Adrenal gland (tissue), 12 donors: ENCODE data around the gene TNRC6B. TPM values are rescaled to one million over a fixed set of nuclear protein-coding genes. Genes with fewer than 3 reads are reported as not detected.

Experiments
- DNase-seq, 7 donors: peaks; one replicate each; pipeline ENCODE4 v3.0.0-alpha.2; 2019 to 2020
- H3K27ac ChIP-seq, 5 donors: fragments of 200-600 bp; sonication (generic) in 4 of 5; 1 replicate in 3 of 5; 2 replicates in 2 of 5; pipeline versions ENCODE4 v1.5.1 to v1.8.0; 2016 to 2020; ENCODE audit warnings: mild to moderate bottlenecking in 1 of 5
- H3K27me3 ChIP-seq: fragments of 200-600 bp; 2 replicates; pipeline ENCODE4 v1.8.0; 2021
- H3K36me3 ChIP-seq, 2 donors: fragments of 200-600 bp; replicated peaks in 1 of 2; 1 replicate in 1 of 2; 2 replicates in 1 of 2; pipeline versions ENCODE4 v1.5.1 to v1.8.0; 2018 to 2022
- H3K4me1 ChIP-seq, 2 donors: fragments of 200-600 bp; replicated peaks in 1 of 2; 1 replicate in 1 of 2; 2 replicates in 1 of 2; pipeline versions ENCODE4 v1.5.1 to v1.8.0; 2018 to 2021
- H3K4me3 ChIP-seq, 4 donors: fragments of 200-600 bp; sonication (generic) in 3 of 4; one replicate each; pipeline ENCODE4 v1.5.1; 2016 to 2018
- H3K9me3 ChIP-seq, 3 donors: fragments of 200-600 bp; sonication (generic) in 1 of 3; replicated peaks in 1 of 3; 1 replicate in 2 of 3; 2 replicates in 1 of 3; pipeline versions ENCODE4 v1.5.1 to v1.8.0; 2016 to 2021
- POLR2A ChIP-seq, 2 donors: fragments of 450-650 bp; IDR thresholded peaks; one replicate each; pipeline ENCODE4 v1.6.1; 2017; ENCODE audit warnings: antibody characterized with exemption in 2 of 2, mild to moderate bottlenecking in 2 of 2, moderate library complexity in 1 of 2
- WGBS, 4 donors: extraction: QIAGEN DNeasy Blood & Tissue Kit in 2 of 4; methylation state at CpG; one replicate each; pipeline versions ENCODE4 v1.1.5 to v1.1.7; 2013 to 2017; 5-methylcytosine and 5-hydroxymethylcytosine counted together
- intact Hi-C, 2 donors: fragments of 100-400 bp; cut with DNase I; formaldehyde crosslinking; loops; one replicate each; pipeline versions ENCODE4 v1.14.1 to v1.15.0; 2022 to 2023
- polyA plus RNA-seq, 3 donors: library from polyadenylated mRNA; stranded (reverse); fragments of 200-250 nt in 2 of 3; fragments of 350-450 nt in 1 of 3; fragmentation: Illumina TruSeq in 1 of 3; extraction: RNeasy Lipid Tissue Mini Kit (QIAGEN cat#74804) in 1 of 3; gene quantifications; one replicate each; pipeline ENCODE4 v1.2.3, GENCODE V29; 2013 to 2014
- total RNA-seq, 9 donors: library from RNA; depleted of rRNA in 4 of 9; stranded (reverse); fragments of >200 nt in 4 of 9; fragments of 120-200 nt in 1 of 9; fragmentation: NEBNext Ultra II Directional in 1 of 9; extraction: Animal tissue kit (Norgen Biotek cat#: 25700) in 1 of 9; gene quantifications; one replicate each; pipeline versions ENCODE4 v1.1.0 to v1.2.4, GENCODE V29; 2013 to 2023
- TF ChIP-seq, protein P1 (sequence below), 6 experiments: fragments of 450-650 bp in 4 of 6; fragments of 200-600 bp in 2 of 6; sonication (generic) in 1 of 6; IDR thresholded peaks; 1 replicate in 5 of 6; 2 replicates in 1 of 6; pipeline versions ENCODE4 v1.5.1 to v1.8.0; 2016 to 2021; ENCODE audit warnings: antibody characterized with exemption in 6 of 6, mild to moderate bottlenecking in 2 of 6, moderate library complexity in 1 of 6
- donor health status: healthy with polysubstance abuse.
- donor health status: Bipolar disorder and iron deficiency.
- donor health status: DM: yes; HTN: yes; CAD: no.
- donor health status: DM: no; HTN: no; CAD: no.
- donor health status: DM: no; HTN: no; CAD: no.
- donor health status: DM: yes; HTN: yes; CAD: no.

Gene TNRC6B
- total and polyA plus RNA-seq, 12 donors, result 2.8 to 57.6 (median 32.8) TPM

DNA sequence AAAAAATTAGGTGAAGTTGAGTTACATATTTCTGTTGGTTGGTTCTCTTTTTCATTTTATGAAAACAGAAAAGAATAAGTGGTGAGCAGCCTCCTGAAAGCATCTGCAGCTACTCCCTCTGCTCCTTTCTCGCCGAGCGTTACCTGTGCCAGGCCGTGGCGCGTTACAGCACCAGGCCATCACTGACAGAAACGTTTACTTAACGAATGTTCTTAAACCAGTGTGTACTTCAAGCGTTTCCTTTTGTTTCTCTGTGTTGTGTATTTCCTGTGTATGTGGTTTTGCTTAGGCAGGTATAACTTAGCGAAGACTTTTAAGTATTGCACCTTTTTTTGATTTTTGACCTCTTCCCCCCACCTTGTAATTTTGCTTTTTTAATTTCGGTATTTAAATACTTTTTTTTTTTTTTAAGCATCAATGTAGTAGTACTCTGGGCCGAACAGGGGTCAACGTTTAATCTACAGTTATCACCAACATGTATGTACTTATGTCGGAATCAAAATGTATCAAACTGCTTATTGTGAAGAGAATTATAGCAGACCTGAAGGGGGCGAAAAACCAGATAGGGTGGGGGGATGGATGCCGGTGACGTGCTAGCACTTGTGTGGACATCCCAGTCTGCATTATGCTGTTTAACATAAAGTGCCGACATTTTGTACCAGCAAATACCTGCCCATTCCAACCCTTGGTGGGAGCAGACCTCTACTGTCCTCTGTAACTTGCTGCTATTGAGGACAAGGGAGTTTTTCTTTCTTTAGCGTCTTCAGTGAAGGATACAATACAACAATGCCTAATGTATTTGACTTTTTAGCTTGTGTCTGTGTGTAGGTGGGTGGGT is 147.0 kb downstream of the TNRC6B start:
- no peak overlapping the region for H3K4me3 ChIP-seq
- no peaks in the 10 kb centered on the region for H3K27me3 ChIP-seq
- H3K27ac ChIP-seq, result peak overlapping the region in 1 of 5 donors; percentile 15
- H3K36me3 ChIP-seq, result peaks cover 0 to 54% of the 10 kb centered on the region in 2 donors
- WGBS, 4 donors, result 81 to 93% (median 87%) methylated on average over 19 of the region's 19 CpGs
- no peaks in the 10 kb centered on the region for H3K4me1 ChIP-seq
- TF ChIP-seq, protein P1, sequence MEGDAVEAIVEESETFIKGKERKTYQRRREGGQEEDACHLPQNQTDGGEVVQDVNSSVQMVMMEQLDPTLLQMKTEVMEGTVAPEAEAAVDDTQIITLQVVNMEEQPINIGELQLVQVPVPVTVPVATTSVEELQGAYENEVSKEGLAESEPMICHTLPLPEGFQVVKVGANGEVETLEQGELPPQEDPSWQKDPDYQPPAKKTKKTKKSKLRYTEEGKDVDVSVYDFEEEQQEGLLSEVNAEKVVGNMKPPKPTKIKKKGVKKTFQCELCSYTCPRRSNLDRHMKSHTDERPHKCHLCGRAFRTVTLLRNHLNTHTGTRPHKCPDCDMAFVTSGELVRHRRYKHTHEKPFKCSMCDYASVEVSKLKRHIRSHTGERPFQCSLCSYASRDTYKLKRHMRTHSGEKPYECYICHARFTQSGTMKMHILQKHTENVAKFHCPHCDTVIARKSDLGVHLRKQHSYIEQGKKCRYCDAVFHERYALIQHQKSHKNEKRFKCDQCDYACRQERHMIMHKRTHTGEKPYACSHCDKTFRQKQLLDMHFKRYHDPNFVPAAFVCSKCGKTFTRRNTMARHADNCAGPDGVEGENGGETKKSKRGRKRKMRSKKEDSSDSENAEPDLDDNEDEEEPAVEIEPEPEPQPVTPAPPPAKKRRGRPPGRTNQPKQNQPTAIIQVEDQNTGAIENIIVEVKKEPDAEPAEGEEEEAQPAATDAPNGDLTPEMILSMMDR (IDR thresholded peaks at IDR 0.05), result no peak
- no peak for TF ChIP-seq POLR2A (IDR thresholded peaks at IDR 0.05)
- peak in 1 of 7 donors; percentile 41 for DNase-seq
- intact Hi-C loops, result no loop called here
- H3K9me3 ChIP-seq, result no peaks in the 10 kb centered on the region

DNA sequence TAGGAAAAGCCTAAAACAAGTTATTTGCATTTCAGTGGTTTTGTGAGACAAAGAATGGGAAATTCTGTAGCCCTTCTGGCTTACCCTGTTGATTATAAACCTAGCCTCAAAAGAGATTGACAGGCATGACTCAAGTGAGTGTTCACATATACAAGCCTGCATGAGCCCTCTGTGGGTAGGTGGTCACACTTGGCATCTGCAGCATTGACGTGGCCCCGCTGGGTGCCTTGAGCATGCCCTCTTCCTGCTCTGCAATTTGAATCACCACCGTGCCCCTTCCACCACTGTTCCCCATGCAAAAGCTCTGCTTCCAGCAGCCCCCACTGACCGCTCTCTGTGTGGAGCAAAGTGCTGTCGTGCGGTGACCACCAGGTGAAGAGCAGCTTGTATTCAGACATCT is 147.6 kb downstream of the TNRC6B start:
- Histone ChIP-seq H3K27ac (peak overlapping the region in 1 of 5 donors; percentile 15), H3K4me1 (no peaks in the 10 kb centered on the region), H3K4me3 (no peak overlapping the region), H3K9me3 (no peaks in the 10 kb centered on the region), H3K27me3 (no peaks in the 10 kb centered on the region), H3K36me3 (peaks cover 0 to 49% of the 10 kb centered on the region in 2 donors)
- 96 to 99% (median 97%) methylated on average over 5 to 6 of the region's 6 CpGs for WGBS, 4 donors
- peak in 1 of 7 donors; percentile 46 for DNase-seq
- TF ChIP-seq, protein P1 (IDR thresholded peaks at IDR 0.05), result no peak
- TF ChIP-seq POLR2A (IDR thresholded peaks at IDR 0.05), result no peak
- intact Hi-C loops, result no loop called here

DNA sequence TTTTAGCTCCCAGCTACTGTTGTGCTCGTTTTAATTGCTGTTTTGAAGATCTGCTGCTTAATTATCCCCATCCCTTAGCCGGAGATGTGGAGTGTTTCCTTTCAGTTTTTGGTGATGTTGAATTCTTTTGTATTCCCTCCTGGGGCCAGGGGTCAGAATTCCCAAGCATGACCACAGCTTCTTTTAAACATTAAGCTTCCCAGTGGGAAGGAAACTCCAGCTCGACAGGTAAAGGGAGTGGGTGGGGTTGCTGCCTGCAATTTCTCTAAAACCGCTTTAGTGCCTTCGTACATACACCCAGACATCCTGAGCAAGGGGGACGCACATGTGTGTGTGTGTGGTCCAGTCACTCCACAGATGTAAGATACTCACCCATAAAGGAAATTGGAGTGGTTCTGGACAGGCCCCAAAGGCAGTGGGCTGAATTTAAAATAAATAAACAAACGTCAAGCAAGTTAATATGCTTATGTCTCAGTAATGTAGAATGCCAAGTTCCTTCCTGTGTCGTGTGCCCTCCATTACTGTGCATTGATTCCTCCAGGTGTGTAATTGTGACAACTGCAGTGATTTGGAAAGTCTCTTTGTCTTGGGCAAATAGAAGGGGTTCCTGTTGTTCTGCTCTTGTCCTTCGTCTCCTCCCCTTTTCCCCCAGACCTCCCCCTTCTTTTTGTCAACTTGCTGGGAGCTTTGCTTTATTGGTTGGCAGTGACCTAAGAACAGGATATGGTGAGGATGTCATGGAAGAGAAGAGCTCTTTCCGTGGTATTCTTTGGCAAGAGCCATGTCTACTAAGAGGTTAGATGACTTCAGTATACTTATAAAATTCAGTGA is 149.4 kb downstream of the TNRC6B start:
- Histone ChIP-seq H3K27ac (peak overlapping the region in 2 of 5 donors; percentile 28 to 37), H3K4me3 (no peak overlapping the region), H3K36me3 (peaks cover 0 to 31% of the 10 kb centered on the region in 2 donors), H3K9me3 (no peaks in the 10 kb centered on the region), H3K27me3 (no peaks in the 10 kb centered on the region), H3K4me1 (no peaks in the 10 kb centered on the region)
- 65 to 78% (median 72%) methylated on average over 10 of the region's 10 CpGs for whole genome bisulfite sequencing, 4 donors
- intact Hi-C loops, result no loop called here
- DNase-seq, result peak in 1 of 7 donors; percentile 38
- TF ChIP-seq, protein P1 (IDR thresholded peaks at IDR 0.05), result no peak
- TF ChIP-seq POLR2A (IDR thresholded peaks at IDR 0.05), result no peak
